Prostate gland (tissue), 2 donors: ENCODE data around the gene SLC28A2. TPM values are rescaled to one million over a fixed set of nuclear protein-coding genes. Genes with fewer than 3 reads are reported as not detected.
"Not testable (repeated sequence)": the region's sequence is repeated elsewhere in the genome, so short reads cannot be mapped to it uniquely, and the experiment has no call there.

Source experiments
- DNase-seq: peaks from one replicate; pipeline ENCODE4 v3.0.0-alpha.2; 2019; ENCODE audit warnings: low spot score
- H3K27ac ChIP-seq, 2 donors: fragments of 200-600 bp; sonication (generic); 2 replicates each; pipeline ENCODE4 v1.5.1; 2017 to 2019
- H3K27me3 ChIP-seq: fragments of 200-600 bp; sonication (generic); replicated peaks from 2 replicates; pipeline ENCODE4 v1.5.1; 2019; ENCODE audit not compliant: insufficient read depth
- H3K36me3 ChIP-seq, 2 donors: fragments of 200-600 bp; sonication (generic); 1 replicate in 1 of 2; 2 replicates in 1 of 2; pipeline versions ENCODE4 v1.5.1 to v1.8.1; 2017 to 2019
- H3K4me1 ChIP-seq: fragments of 200-600 bp; sonication (generic); replicated peaks from 2 replicates; pipeline ENCODE4 v1.5.1; 2019
- H3K4me3 ChIP-seq, 2 donors: fragments of 200-600 bp; sonication (generic); 2 replicates each; pipeline ENCODE4 v1.5.1; 2017 to 2019
- H3K9me3 ChIP-seq: fragments of 200-600 bp; sonication (generic); 2 replicates; pipeline ENCODE4 v1.5.1; 2017
- CTCF ChIP-seq, 4 experiments: fragments of 200-600 bp in 2 of 4; fragments of 450-650 bp in 2 of 4; sonication (generic) in 2 of 4; IDR thresholded peaks; 1 replicate in 3 of 4; 2 replicates in 1 of 4; pipeline ENCODE4 v1.5.1; 2016 to 2019; ENCODE audit warnings: antibody characterized with exemption in 4 of 4, mild to moderate bottlenecking in 2 of 4, moderate library complexity in 2 of 4
- POLR2A ChIP-seq: fragments of 450-650 bp; IDR thresholded peaks from one replicate; pipeline ENCODE4 v1.6.1; 2016; ENCODE audit warnings: antibody characterized with exemption, mild to moderate bottlenecking
- POLR2AphosphoS5 ChIP-seq: sonication (generic); formaldehyde crosslinking; IDR thresholded peaks from one replicate; pipeline ENCODE4 v1.6.1; 2017; ENCODE audit warnings: antibody characterized with exemption
- WGBS: methylation state at CpG from one replicate; pipeline ENCODE4 v1.1.5; 2018; 5-methylcytosine and 5-hydroxymethylcytosine counted together
- intact Hi-C: fragments of 100-400 bp; cut with DNase I; formaldehyde crosslinking; loops from one replicate; pipeline ENCODE4 v1.14.2; 2022
- total RNA-seq, 2 donors: library from RNA; depleted of rRNA; stranded (reverse); fragments of >200 nt; gene quantifications; one replicate each; pipeline ENCODE4 v1.1.0, GENCODE V29; 2016

The SLC28A2 gene
- total RNA-seq, 2 donors from 2014 or later = 0.51 TPM; not detected in 1

GRCh38 chr15:45242289-45242688, 9.7 kb upstream of the SLC28A2 start:
- H3K36me3 ChIP-seq = no peaks in the 10 kb centered on the region
- TF ChIP-seq CTCF (IDR thresholded peaks at IDR 0.05) (no peak), POLR2AphosphoS5 (no peak), POLR2A (no peak)
- no peak for DNase-seq
- WGBS = 65% methylated on average over 9 of the region's 9 CpGs
- H3K4me3 ChIP-seq = no peak overlapping the region
- H3K4me1 ChIP-seq = no peaks in the 10 kb centered on the region
- no peak overlapping the region for H3K27ac ChIP-seq
- no peaks in the 10 kb centered on the region for H3K27me3 ChIP-seq
- no peaks in the 10 kb centered on the region for H3K9me3 ChIP-seq
- intact Hi-C loops = no loop called here

GRCh38 chr15:45249125-45249780, 2.8 kb upstream of the SLC28A2 start:
- Histone ChIP-seq H3K27ac (no peak overlapping the region), H3K9me3 (no peaks in the 10 kb centered on the region), H3K4me3 (no peak overlapping the region), H3K27me3 (no peaks in the 10 kb centered on the region), H3K36me3 (no peaks in the 10 kb centered on the region), H3K4me1 (no peaks in the 10 kb centered on the region)
- intact Hi-C loops = no loop called here
- no peak for DNase-seq
- WGBS = 89% methylated on average over 4 of the region's 4 CpGs
- TF ChIP-seq CTCF (IDR thresholded peaks at IDR 0.05) (no peak), POLR2A (no peak), POLR2AphosphoS5 (no peak)

GRCh38 chr15:45253330-45253729, 1.3 kb downstream of the SLC28A2 start:
- intact Hi-C loops = no loop called here
- 76% methylated on average over 2 of the region's 2 CpGs for WGBS
- H3K27ac ChIP-seq = no peak overlapping the region
- H3K4me3 ChIP-seq = no peak overlapping the region
- no peaks in the 10 kb centered on the region for H3K36me3 ChIP-seq
- H3K9me3 ChIP-seq = no peaks in the 10 kb centered on the region
- no peak for DNase-seq
- no peaks in the 10 kb centered on the region for H3K27me3 ChIP-seq
- TF ChIP-seq POLR2AphosphoS5 (no peak), CTCF (IDR thresholded peaks at IDR 0.05) (no peak), POLR2A (no peak)
- no peaks in the 10 kb centered on the region for H3K4me1 ChIP-seq

GRCh38 chr15:45254405-45254804, 2.4 kb downstream of the SLC28A2 start:
- no peak for TF ChIP-seq POLR2A
- no peak for TF ChIP-seq POLR2AphosphoS5
- no peak for TF ChIP-seq CTCF (IDR thresholded peaks at IDR 0.05)
- Histone ChIP-seq H3K4me1 (no peaks in the 10 kb centered on the region), H3K4me3 (no peak overlapping the region), H3K27ac (no peak overlapping the region), H3K36me3 (no peaks in the 10 kb centered on the region), H3K27me3 (no peaks in the 10 kb centered on the region), H3K9me3 (no peaks in the 10 kb centered on the region)
- WGBS = 100% methylated on average over 1 of the region's 1 CpG
- no peak for DNase-seq
- intact Hi-C loops = no loop called here

- H3K4me1 ChIP-seq, H3K9me3 ChIP-seq, DNase-seq, H3K27me3 ChIP-seq, H3K4me3 ChIP-seq, H3K36me3 ChIP-seq, intact Hi-C loops, H3K27ac ChIP-seq: not testable (repeated sequence)
- WGBS = 56% methylated on average over 6 of the region's 6 CpGs
Observed at GRCh38 chr15:45254824-45255223, 2.8 kb downstream of the SLC28A2 start.
